ENCODE results near the gene ACACA. TPM values are rescaled to one million over a fixed set of nuclear protein-coding genes. Genes with fewer than 3 reads are reported as not detected.

The ACACA gene
- total and polyA plus RNA-seq, 2 experiments from 2014 or later, result 59.6 to 164 TPM

DNA sequence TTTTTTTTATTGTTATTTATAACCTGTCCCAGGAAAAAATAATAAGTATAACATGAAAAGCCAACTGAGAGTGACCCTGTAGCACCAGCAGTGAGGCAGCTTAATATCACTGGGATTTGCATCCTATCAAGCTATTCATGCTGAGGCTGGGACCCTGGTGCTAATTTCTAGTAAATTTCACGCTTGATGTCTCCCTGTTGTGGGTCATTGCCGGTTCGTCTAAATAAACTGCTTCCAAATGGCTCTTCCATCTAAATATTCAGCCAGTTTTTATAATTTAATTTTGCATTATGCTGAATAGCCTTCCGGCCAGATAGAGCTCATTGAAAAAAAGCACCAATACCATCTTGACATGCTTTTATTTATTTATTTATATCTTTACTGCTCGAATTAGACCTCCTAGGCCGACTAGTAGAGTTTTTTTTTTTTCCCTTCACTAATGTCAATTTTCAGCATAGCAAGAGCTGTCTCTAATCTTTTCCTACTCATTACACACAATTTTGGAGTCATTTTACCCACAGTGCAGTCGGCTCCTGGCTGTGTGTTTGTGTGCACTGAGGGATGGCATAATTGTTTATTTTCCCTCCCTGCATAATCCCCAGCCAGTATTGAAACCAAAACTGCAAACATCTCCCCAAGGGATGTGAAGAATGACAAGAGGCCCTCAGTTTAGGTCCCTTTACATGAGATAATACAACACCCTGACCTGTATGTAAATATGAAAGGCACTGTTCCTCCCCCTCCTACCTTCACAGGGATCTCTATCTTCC is 289.1 kb downstream of the ACACA start:
- H3K27ac Mint-ChIP-seq, result peak overlapping the region; percentile 46; the same call in 1 of the 2 replicates
- peaks cover 33% of the 10 kb centered on the region for H3K4me1 ChIP-seq (ENCODE audit: insufficient read depth)
- peak overlapping the region; percentile 60 for H3K4me2 ChIP-seq
- H3K4me3 ChIP-seq, result no peak overlapping the region
- H3K9me2 ChIP-seq (ENCODE audit: insufficient read depth), result no peaks in the 10 kb centered on the region
- no peaks in the 10 kb centered on the region for H3K27me3 ChIP-seq (ENCODE audit: insufficient read depth)
- H2AFZ ChIP-seq, result no peak overlapping the region
- no peaks in the 10 kb centered on the region for H3K79me2 ChIP-seq (replicated peaks; ENCODE audit: insufficient read depth)
- peaks cover 9% of the 10 kb centered on the region for H3K27me3 Mint-ChIP-seq (ENCODE audit: insufficient read depth, low read depth, poor library complexity)
- peaks cover 10% of the 10 kb centered on the region; the same call in 1 of the 2 replicates for H3K36me3 ChIP-seq (ENCODE audit: insufficient read depth)
- peak; percentile 70 for ATAC-seq
- 0 out of 2 replicates have a peak, but pooled peaks cover 6% of the 10 kb centered on the region for H3F3A ChIP-seq (replicated peaks; ENCODE audit: low read depth)
- no peak for DNase-seq (ENCODE audit: low spot score)
- H3K9me3 Mint-ChIP-seq, result no peaks in the 10 kb centered on the region
- peaks cover 36% of the 10 kb centered on the region for H3K36me3 Mint-ChIP-seq (ENCODE audit: low read depth)
- H4K20me1 ChIP-seq (replicated peaks; ENCODE audit: insufficient read depth), result no peaks in the 10 kb centered on the region
- TF ChIP-seq NANOG (IDR thresholded peaks at IDR 0.05; ENCODE audit: borderline replicate concordance) (no peak), ETS1 (IDR thresholded peaks at IDR 0.05) (no peak), JUNB (IDR thresholded peaks at IDR 0.05; ENCODE audit: unreplicated experiment) (no peak), CREB1 (CRISPR knock-in tag; IDR thresholded peaks at IDR 0.05; ENCODE audit: low read depth) (no peak), ZNF114 (CRISPR knock-in tag; IDR thresholded peaks at IDR 0.05) (no peak), EZH2 (IDR thresholded peaks at IDR 0.05; ENCODE audit: low read depth, unreplicated experiment) (no peak), EZH2phosphoT487 (IDR thresholded peaks at IDR 0.05; ENCODE audit: unreplicated experiment) (no peak), ZNF462 (CRISPR knock-in tag; IDR thresholded peaks at IDR 0.05) (no peak), STAT1 (IDR thresholded peaks at IDR 0.05; ENCODE audit: unreplicated experiment) (no peak), ZNF331 (CRISPR knock-in tag; IDR thresholded peaks at IDR 0.05; ENCODE audit: low read depth) (no peak), POLR2AphosphoS5 (IDR thresholded peaks at IDR 0.05; ENCODE audit: low read depth) (no peak), CTCF (conservative IDR thresholded peaks at IDR 0.05; ENCODE audit: low read depth in 2 of 2) (no peak)
- TF ChIP-seq, protein P1, sequence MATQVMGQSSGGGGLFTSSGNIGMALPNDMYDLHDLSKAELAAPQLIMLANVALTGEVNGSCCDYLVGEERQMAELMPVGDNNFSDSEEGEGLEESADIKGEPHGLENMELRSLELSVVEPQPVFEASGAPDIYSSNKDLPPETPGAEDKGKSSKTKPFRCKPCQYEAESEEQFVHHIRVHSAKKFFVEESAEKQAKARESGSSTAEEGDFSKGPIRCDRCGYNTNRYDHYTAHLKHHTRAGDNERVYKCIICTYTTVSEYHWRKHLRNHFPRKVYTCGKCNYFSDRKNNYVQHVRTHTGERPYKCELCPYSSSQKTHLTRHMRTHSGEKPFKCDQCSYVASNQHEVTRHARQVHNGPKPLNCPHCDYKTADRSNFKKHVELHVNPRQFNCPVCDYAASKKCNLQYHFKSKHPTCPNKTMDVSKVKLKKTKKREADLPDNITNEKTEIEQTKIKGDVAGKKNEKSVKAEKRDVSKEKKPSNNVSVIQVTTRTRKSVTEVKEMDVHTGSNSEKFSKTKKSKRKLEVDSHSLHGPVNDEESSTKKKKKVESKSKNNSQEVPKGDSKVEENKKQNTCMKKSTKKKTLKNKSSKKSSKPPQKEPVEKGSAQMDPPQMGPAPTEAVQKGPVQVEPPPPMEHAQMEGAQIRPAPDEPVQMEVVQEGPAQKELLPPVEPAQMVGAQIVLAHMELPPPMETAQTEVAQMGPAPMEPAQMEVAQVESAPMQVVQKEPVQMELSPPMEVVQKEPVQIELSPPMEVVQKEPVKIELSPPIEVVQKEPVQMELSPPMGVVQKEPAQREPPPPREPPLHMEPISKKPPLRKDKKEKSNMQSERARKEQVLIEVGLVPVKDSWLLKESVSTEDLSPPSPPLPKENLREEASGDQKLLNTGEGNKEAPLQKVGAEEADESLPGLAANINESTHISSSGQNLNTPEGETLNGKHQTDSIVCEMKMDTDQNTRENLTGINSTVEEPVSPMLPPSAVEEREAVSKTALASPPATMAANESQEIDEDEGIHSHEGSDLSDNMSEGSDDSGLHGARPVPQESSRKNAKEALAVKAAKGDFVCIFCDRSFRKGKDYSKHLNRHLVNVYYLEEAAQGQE (IDR thresholded peaks at IDR 0.05; ENCODE audit: unreplicated experiment), result no peak
- H3K4me3 Mint-ChIP-seq, result no peak overlapping the region
- H3K27ac ChIP-seq (ENCODE audit: low read depth), result peak overlapping the region; percentile 77
- H3K4me1 Mint-ChIP-seq, result peaks cover 40% of the 10 kb centered on the region

Measured in GM23338 (cell line).